Inflammatory macrophage treated with lipopolysaccharide for 4 hours (primary cell): ENCODE results near the gene MBP.
A peak's percentile ranks its signal among the peaks of the same experiment; 100 is the strongest.
"Not testable (repeated sequence)": the region's sequence is repeated elsewhere in the genome, so short reads cannot be mapped to it uniquely, and the experiment has no call there.

Source experiments
- DNase-seq: peaks from one replicate; pipeline ENCODE4 v3.0.0-alpha.2; 2020

The MBP gene

DNA sequence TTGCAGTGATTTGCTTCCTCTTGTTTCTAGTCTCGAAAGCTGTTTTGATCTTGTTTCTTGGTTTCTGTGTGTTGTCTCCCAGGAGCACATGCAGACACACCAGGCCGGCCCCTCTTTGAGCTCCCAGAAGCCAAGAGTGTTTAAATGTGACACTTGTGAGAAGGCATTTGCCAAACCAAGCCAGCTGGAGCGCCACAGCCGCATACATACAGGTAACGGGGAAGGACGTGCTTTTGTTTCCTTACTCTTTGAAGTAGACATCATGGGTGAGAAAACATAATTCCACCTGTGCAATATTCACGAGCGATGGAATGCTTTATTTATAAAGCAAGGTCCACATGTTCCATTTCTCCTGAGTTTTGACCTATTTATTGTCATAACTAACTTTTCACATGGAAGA, 173.0 kb downstream of the MBP start:
- no peak for DNase-seq

DNA sequence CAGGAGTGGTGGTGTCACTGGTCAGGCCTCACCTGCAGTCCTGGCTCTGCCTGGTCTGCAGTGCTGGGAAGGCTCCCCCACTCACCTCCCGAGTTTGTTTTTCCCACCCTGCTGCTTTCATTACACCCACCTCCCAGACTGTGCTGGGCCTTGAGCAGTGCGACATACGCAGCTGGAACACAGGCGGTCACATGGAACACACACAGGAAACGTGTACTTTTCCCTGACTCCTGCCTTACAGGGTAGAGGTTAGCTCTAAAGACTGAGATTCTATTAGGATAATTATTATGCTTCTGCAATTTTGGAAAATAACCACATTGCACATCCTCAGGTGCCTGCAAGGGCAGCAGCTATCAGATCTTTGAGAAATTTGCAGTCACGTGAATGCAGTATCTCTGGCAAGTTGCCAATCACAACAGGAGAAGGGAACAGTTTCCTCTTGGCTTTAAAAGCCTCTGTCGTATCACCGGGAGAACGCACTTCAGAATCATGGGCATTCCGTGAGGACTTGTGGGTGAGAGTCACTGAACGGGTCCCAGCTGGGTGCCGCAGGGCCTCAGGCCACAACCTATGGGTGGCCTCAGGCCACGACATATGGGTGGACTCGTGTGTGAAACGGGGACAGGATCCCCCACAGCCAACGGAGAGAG, 173.8 kb downstream of the MBP start:
- DNase-seq, result no peak

DNA sequence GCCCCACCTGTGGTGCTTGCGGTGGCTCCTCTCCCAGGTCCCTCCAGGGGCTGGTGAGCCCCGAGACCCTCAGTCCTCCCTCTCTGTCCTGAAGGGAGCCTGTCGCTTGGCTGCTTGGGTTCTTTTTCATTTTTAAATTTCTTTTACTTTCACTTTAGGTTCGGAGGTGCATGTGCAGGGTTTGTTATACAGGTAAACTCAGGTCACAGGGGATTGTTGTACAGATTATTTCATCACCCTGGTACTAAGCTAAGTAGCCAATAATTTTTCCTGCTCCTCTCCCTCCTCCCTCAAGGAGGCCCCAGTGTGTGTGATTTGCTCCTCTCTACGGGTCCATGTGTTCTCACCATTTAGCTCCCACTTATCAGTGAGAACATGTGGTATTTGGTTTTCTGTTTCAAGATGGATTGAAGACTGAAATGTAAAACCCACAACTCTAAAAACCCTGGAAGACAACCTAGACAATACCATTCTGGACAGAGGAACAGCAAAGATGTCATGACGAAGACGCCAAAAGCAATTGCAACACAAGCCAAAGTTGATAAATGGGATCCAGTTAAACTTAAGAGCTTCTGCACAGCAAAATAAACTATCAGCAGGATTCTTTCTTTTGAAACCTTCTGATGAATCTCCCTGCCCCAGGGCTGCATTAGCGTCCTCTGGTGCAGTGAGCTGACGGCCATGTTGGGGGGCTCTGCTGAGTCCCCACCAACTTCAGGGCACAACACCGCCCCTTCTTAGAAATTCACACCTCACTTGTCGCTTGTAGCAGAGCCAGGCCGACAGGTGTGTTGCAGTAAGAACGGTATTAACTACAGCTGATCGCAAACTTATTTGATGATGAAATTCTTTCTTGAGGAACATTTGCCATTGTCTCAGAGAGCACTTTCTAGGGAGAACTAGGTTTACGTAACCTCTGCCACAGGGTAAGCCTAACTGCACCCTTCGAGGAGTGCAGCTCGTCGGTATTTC, 174.9 kb downstream of the MBP start:
- no peak for DNase-seq

DNA sequence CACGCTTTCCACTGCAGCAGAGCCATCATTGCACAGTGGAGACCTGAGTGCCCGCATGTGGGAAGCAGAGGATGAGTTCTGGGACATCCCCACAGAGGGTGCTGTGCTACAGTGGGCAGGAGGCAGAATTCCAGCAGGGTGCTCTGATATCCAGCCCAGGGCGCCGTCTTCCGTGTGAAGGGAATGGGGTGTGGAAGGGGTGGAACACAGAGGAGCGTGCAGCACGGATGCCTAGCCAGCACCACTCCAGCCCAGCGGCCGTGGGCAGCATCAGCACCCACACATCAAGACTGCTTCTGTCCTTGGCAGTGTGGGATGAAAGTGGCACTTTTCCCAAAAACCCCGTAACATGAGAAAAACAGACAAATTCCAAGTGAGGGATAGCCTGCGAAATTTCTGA, 175.9 kb downstream of the MBP start:
- DNase-seq, result no peak

DNA sequence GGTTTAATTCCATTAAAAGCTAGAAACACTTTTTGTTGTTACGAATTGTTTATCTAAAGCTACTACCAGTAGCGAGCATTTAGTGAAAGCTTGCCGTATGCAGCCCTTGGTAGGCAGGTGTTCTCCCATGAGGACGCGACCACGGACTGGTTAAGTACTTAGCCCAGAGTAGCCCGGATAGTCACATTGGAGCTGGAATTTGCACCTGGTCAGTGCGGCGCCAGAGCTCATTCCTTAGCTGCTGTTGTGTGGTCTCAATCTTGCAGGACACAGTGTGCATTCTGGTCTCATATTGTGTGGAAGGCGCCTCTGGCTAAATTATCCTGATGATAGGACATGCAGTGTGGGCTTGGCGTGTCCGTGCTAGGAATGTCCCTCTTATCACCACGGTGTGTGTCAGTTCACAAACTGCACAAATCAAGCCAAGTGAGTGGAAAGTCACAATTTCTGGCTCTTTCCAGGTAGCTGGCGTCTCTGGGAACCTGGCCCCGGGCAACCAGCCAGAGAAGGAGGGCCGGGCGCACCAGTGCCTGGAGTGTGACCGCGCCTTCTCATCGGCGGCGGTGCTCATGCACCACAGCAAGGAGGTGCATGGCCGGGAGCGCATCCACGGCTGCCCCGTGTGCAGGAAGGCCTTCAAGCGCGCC, 176.9 kb downstream of the MBP start:
- DNase-seq, result no peak

DNA sequence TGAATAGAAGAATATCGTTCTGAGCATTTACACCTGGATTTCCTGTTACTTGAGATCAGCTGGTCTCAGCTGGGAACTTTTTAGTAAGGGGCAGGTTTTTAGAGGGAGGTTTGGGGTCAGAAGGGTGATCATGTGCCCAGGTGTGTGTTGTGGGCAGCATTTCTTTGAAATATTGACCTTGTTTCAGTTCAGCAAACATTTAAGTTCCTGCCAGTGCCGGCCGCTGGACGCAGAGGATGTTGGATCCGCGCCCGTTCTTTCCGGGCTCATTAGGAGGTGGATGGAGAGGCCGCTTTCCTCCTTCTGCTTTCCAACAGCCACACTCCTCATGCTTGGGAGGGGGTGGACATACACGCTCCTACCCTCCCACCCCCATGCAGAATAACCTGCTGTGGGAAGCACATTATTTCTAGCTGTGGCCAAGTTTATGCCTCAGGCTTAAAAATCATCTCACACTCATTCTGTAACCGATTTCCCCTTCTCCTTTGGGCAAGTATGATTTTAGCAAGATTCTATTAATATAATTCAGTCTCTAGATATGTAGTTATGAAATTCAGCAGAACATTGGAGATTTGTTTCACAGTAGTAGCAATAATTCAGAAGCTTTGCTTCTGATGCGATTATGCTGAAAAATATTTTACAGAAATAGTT, 178.9 kb downstream of the MBP start:
- DNase-seq, result no peak

DNA sequence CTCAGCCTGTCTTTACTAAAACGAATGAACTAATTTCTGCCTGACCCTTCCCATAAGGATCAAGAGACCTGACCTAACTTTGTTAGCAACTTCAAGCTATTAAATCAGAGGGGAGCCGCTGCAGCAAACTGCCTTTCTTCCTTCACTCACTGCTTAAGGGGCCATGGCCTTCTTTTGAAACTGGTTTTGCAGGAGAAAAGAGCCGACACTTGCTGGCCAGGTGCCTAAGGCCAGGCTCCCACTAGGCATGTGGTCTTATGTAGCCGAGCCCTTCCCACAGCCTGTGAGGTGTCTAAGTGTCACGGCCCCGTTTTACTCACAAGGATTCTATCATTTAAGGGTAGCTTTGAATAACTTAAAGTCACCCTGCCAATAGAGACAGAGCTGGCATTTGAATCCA, 179.4 kb downstream of the MBP start:
- no peak for DNase-seq

DNA sequence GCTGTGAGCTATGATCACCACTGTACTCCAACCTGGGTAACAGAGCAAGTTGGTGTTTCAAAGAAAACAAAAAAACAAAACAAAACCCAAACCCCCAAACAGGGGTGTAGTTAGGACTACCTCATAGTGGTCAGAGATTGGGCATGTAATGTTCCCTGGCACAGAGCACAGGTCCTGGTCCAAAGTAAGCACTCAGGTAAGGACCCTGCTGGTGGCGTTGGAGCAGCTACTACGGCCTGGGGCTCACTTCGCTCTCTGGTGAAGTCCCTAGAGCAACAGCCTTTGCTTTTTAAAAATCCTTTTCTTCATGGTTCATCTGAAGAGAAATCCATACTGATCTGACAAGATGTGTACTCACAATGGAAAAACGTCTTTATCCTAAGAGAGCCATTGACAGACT, 179.8 kb downstream of the MBP start:
- no peak for DNase-seq

DNA sequence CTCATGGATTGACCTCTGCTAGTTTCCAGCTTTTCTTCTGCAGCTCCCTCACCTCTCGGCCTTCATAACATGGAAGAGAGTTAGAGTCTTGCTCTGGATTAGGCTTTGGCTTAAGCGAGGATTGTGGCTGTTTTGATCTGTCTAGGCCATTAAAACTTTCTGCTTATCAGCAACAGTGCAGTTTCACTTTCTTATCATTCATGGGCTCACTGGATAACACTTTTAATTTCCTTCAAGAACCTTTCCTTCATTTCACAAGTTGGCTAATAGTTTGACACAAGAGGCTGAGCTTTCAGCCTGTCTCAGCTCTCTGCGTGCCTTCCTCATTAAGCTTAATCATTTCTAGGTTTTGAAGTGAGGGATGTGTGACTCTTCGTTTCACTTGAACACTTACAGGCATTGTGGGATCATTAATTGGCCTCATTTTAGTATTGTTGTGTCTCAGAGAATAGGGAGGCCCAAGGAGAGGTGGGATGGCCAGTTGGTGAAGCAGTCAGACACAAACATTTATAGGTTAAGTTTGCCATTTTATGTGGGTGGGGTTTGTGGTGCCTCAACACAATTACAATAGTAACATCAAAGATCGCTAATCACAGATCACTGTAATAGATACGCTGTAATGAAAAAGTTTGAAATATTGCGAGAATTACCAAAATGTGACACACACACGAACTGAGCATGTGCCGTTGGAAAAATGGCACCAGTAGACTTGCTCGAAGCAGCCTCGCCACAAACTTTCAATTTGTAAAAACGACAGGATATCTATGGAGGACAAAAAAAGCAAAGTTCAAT, 180.9 kb downstream of the MBP start:
- no peak for DNase-seq

DNA sequence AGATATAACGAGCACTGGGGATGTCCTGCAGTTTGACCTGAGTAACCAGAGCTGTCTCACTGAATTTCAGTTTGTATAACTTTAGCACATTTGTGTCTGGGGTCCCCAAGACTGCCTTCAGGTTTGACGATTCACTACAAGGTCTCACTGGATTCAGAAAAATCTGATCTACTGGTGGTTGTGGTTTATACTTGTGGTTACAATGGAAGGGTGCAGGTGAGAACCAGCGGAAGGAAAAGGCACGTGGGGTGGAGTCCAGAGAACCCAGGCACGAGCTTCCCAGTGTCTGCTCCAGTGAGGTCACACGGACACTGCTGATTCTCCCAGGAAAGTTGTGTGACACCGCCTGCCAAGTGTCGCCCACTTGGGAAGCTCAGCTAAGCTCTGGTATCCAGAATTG, 184.2 kb downstream of the MBP start:
- DNase-seq, result no peak

DNA sequence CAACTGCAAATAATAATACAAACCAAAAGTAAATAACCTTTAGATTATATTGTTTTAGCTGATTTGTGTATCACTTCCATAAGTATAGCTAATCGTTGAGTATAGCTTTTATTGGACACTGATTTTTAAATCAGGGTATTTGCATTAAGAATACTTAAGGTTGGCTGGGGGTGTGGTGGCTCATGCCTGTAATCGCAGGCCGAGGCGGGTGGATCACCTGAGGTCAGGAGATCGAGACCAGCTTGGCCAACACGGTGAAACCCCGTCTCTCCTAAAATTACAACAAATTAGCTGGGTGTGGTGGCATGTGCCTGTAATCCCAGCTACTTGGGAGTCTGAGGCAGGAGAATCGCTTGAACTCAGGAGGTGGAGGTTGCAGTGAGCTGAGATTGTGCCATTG, 188.2 kb downstream of the MBP start:
- DNase-seq, result not testable (repeated sequence)

DNA sequence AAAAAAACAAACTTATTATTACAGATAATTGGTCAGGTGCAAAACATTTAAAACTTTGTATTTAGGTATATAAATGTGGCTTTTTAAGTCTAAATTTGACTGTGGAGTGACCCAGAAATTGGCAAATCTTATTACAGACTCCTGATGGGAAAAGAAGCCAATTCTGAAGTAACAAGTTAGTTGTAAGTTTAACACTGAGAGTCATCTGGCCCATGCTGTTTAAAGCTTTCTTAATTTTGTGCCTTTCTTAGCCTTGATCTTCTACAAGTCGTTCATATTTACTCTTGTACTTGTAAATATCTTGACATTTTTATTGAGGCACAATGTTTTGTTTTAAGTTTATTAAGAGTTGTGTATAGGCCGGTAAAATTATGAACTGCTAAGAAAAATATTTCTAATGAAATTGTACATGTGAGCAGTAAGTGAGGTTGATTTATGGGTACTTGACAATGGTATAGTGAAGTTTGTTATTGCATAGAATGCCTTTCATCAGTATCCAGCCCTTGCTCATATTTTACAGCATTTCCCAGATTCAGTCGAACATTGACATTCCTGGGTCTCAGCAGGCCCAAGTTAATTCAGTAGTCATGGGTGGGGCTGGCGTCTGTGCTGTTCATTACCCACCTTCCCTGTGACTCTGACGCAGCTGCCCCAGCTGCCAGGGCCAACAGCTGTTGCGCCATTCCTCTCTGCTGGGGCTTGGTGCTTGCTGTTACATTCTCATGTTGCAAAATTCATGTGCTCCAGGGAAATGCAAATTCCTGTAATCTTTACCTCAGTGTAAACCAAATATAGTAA, 188.8 kb downstream of the MBP start:
- peak; percentile 84 for DNase-seq

DNA sequence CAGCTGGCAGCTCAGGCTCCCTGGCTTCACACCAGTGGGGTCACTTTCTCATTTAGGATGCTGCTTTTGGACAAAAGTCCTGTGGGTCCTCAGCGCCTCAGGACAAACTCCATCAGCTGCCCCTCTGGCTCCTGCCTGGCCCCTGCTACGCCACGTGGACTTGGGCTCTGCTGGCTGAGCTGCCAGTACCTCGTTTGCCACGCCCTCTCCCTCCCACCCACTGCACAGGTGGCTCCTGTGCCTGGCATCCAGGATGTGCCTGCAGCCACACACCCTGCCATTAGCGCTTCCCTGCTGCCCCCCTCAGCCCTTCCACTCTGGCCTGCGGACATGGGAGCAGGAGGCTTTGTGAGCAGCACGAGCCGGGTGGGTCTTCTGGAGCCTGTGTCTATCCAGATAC, 191.3 kb downstream of the MBP start:
- no peak for DNase-seq

DNA sequence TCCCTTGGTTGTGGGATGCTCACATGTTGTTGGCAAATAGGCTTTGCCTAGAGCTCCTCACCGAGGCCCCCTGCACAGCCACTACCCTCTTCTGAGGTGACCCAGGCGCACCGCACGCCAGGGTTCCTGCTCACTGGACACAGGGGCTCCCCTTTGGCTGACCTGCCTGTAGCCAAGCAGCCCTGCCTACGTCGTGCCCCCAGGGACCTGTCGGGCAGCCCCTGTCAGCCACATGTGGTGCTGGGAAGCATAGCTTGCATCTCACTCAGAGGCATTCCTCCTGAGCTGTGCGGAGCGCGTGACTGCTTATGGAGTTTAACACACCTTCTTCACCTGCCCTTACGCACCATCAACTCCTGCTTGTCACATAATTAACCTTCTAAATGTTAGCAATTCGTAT, 194.0 kb downstream of the MBP start:
- DNase-seq, result no peak

DNA sequence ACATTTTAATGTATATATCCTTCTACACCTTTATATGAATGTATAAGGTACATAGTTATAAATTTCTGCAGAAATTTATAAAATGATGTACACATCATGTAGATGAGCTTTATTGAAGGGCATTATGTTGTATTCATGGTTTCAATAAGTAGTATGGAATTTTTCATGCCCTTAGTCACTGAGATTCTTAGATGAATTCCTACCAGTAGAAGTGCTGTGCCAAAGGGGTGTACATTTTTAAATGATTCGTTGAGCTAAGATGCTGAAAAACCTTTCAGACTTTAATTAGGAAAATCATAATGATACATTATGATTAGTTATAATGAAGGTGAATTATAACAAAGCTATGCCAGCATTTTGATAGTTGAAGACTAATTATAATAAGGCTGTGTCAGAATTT, 195.0 kb downstream of the MBP start:
- no peak for DNase-seq

DNA sequence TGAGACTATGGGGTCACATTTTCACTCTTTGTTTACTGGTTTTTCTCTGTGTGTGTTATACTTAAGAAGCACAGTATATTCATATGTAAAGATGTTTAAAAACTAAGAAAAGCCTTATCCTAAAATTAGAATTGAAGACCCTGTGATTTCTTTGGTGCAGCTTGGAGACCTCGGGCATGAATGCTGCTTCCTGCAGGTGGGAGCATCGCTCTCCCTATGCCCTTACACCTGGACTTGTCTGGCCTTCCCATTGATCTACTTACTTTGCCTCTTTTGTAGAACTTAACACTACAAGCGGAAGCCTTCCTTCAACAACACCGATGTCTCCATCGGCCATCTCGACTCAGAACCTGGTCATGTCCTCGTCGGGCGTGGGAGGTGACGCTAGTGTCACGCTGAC, 195.7 kb downstream of the MBP start:
- no peak for DNase-seq

DNA sequence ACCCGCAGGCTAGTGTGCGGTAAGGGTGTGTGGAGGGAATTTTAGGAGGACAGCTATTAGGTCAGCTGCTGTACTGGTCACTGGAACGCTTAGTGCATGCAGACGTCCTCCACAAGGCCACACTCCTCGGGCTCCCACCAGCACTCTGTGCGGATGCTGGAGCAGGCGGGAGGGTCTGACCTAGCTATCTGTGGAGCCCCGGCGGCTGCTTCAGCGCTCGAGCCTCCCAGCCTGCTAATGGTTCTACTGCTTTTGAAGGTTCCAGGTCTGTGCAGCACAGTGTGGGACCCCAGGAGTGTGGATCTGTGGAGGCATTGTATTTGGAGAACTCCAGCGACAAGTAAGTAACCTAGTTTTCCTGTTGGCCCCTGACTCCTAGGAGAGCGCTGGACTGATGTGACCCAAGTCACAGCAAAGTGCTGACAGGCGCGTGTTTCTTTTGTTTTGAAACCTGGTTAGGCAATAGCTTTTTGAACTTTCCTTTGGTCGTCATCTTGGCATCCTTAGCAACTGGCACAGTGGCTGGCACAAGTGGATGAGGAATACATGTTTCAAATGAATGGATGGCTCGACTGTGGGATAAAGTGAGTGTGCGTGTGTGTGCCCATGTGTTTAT, 196.8 kb downstream of the MBP start:
- no peak for DNase-seq

DNA sequence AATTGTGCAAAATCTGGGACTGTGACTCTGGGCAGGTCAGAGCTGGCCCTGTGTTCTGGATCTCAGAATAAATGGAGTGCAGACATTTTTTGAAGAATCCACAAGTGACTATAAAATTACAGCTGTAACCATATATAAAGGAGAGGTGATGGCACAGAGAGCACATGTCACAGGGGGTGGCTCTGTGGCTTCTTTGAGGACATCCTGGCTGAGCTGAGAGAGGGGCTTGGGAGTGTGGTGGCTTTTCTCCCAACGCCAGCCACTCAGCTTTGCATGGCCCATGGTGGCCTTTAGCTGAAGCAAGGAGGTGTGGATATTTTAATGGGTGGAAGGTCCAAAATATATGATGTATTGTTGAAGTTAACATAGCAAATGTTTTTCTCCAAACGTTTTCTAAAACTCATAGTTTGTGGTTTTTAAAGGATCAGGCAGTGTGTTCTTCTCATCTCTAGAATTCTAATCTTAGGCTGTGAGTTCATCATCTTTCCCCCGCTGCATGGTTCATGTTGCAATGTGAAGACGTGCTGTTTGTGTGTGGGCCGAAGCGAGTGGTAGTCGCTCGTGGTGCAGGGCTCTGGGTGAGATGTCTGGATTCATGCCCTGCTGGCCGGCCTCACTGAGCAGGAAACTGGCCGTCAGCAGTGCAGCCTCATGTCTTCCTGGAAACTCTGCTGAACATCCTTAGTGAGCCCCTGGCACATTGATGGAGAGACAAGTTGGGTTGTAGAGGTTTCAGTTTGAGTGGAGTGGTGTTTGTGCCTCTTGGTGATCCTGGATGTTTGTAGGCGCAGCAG, 200.4 kb downstream of the MBP start:
- DNase-seq, result peak; percentile 29

DNA sequence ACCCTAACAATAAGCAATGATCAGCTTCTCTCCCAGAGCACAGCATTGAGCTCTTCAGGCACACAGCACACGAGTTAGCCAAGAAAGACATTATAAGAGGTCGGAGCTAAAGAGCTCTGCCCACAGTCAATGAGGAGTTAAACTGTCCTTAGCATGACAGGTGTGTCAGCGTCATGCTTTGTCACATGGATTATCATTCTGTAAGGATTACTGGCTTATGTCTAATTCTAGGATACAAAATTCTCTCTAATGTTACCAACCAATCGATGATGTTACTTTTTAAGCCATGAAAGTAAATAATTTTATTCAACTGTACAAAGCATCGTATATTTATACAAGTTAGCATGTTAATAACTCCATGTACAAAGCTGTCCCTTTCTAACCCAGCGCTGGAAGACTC, 201.4 kb downstream of the MBP start:
- no peak for DNase-seq
